HG02588 (cell line): ENCODE results near the gene VWF.

Experiments used
- ATAC-seq: cut with Tn5 transposase; IDR thresholded peaks from one replicate; pipeline ENCODE4 v1.9.1; 2021; ENCODE audit warnings: mild to moderate bottlenecking, moderate library complexity; ENCODE audit not compliant: unreplicated experiment

VWF gene

GRCh38 chr12:5899675-5900074 lies 224.8 kb downstream of the VWF start:
- ATAC-seq: no peak

GRCh38 chr12:5898874-5899273 lies 225.6 kb downstream of the VWF start:
- ATAC-seq: no peak
